WTC11 (cell line): Measurements from ENCODE around the gene IGSF23. TPM values are rescaled to one million over a fixed set of nuclear protein-coding genes. Genes with fewer than 3 reads are reported as not detected.
"Not testable (repeated sequence)": the region's sequence is repeated elsewhere in the genome, so short reads cannot be mapped to it uniquely, and the experiment has no call there.

Experiments
- ATAC-seq: fragments of 200-7000 bp; cut with Tn5 transposase; 2 replicates; pipeline ENCODE4 v1.10.0; 2021; ENCODE audit warnings: mild to moderate bottlenecking, moderate library complexity
- CTCF ChIA-PET: fragments of 300-600 bp; sonication (Branson Sonifier 250); formaldehyde crosslinking; loops from one replicate; lab custom pipeline; 2021; ENCODE audit warnings: antibody characterized with exemption; lab: Charles Lee
- POLR2A ChIA-PET: fragments of 350-600 bp; sonication (Branson Sonifier 250); formaldehyde crosslinking; loops from one replicate; lab custom pipeline; 2021; ENCODE audit warnings: antibody characterized with exemption; lab: Charles Lee
- DNase-seq: peaks from one replicate; pipeline ENCODE4 v3.0.0; 2021; ENCODE audit warnings: low spot score
- H3K27ac Mint-ChIP-seq: 2 replicates; pipeline ENCODE4 v1.8.0; 2021; ENCODE audit warnings: mixed read lengths
- H3K27me3 Mint-ChIP-seq: 2 replicates; pipeline ENCODE4 v1.8.0; 2021; ENCODE audit warnings: low read depth, mild to moderate bottlenecking, moderate library complexity, mixed read lengths
- H3K36me3 Mint-ChIP-seq: 2 replicates; pipeline ENCODE4 v1.8.0; 2021; ENCODE audit warnings: mixed read lengths
- H3K4me1 Mint-ChIP-seq: 2 replicates; pipeline ENCODE4 v1.8.0; 2022; ENCODE audit warnings: mixed read lengths
- H3K4me3 Mint-ChIP-seq: 2 replicates; pipeline ENCODE4 v1.8.0; 2021; ENCODE audit warnings: mild to moderate bottlenecking, moderate library complexity, mixed read lengths
- H3K9me3 Mint-ChIP-seq: 2 replicates; pipeline ENCODE4 v1.8.0; 2021; ENCODE audit warnings: mixed read lengths
- CREB1 ChIP-seq: sonication (generic); formaldehyde crosslinking; IDR thresholded peaks from 2 replicates; pipeline ENCODE4 v1.8.0; 2023; ENCODE audit warnings: mild to moderate bottlenecking, missing genetic modification reagents
- GTF2I ChIP-seq: fragments of 250-450 bp; sonication (Bioruptor Pico); conservative IDR thresholded peaks from 2 replicates; pipeline ENCODE4 v1.4.0; 2021; ENCODE audit warnings: mild to moderate bottlenecking
- JAZF1 ChIP-seq: fragments of 250-450 bp; sonication (Bioruptor Pico); IDR thresholded peaks from 2 replicates; pipeline ENCODE4 v1.9.0; 2021; ENCODE audit warnings: moderate library complexity, mild to moderate bottlenecking, inconsistent platforms
- MXD4 ChIP-seq: fragments of 250-450 bp; sonication (Bioruptor Pico); IDR thresholded peaks from 2 replicates; pipeline ENCODE4 v1.8.0; 2021; ENCODE audit warnings: mild to moderate bottlenecking, moderate library complexity, borderline replicate concordance
- total RNA-seq: library from RNA; stranded (reverse); gene quantifications from 3 replicates; pipeline ENCODE4 v1.2.3, GENCODE V29; 2021
- TF ChIP-seq, protein P1 (sequence below): fragments of 250-450 bp; sonication (Bioruptor Pico); IDR thresholded peaks from 2 replicates; pipeline ENCODE4 v1.9.0; 2021; ENCODE audit warnings: mild to moderate bottlenecking, borderline replicate concordance
- TF ChIP-seq, protein P2 (sequence below): sonication (generic); formaldehyde crosslinking; IDR thresholded peaks from 2 replicates; pipeline ENCODE4 v1.8.0; 2022; ENCODE audit warnings: missing genetic modification reagents
- TF ChIP-seq, protein P3 (sequence below): sonication (generic); formaldehyde crosslinking; IDR thresholded peaks from 2 replicates; pipeline ENCODE4 v1.8.0; 2023; ENCODE audit warnings: mild to moderate bottlenecking, missing genetic modification reagents
- TF ChIP-seq, protein P4 (sequence below): sonication (generic); formaldehyde crosslinking; IDR thresholded peaks from 2 replicates; pipeline ENCODE4 v1.8.0; 2023; ENCODE audit warnings: missing genetic modification reagents
- TF ChIP-seq, protein P5 (sequence below): sonication (generic); formaldehyde crosslinking; IDR thresholded peaks from 2 replicates; pipeline ENCODE4 v1.8.1; 2023; ENCODE audit warnings: mild to moderate bottlenecking, missing genetic modification reagents
- TF ChIP-seq, protein P6 (sequence below): sonication (generic); formaldehyde crosslinking; IDR thresholded peaks from 2 replicates; pipeline ENCODE4 v1.8.0; 2022; ENCODE audit warnings: mild to moderate bottlenecking, missing genetic modification reagents
- TF ChIP-seq, protein P7 (sequence below): sonication (generic); formaldehyde crosslinking; IDR thresholded peaks from 2 replicates; pipeline ENCODE4 v1.8.1; 2023; ENCODE audit warnings: mild to moderate bottlenecking, moderate library complexity, missing genetic modification reagents
- TF ChIP-seq, protein P8 (sequence below): sonication (generic); formaldehyde crosslinking; IDR thresholded peaks from 2 replicates; pipeline ENCODE4 v1.8.0; 2022; ENCODE audit warnings: mild to moderate bottlenecking, missing genetic modification reagents

IGSF23 gene
- total RNA-seq, 1 experiment from 2014 or later: not detected

DNA sequence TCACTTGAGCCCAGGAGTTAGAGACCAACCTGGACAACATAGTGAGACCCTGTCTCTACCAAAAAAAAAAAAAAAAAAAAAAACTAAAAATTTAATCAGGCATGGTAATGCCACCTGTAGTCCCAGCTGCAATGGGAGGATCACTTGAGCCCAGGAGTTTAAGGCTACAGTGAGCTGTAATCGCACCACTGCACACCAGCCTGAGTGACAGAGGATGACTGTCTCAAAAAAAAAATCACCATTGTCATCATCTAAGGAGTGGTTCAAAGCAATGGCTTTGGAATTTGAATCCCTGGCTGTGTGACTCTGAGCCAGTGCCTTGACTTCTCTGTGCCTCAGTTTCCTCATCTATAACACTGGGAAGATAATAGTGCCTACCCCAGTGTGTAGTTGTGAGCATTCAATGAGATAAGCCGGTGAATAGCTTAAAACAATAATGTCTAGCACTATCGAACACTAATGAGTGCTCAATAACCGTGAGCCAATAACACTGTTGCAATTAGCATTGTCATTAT, 11.5 kb downstream of the IGSF23 start (continued):
- TF ChIP-seq, protein P1, sequence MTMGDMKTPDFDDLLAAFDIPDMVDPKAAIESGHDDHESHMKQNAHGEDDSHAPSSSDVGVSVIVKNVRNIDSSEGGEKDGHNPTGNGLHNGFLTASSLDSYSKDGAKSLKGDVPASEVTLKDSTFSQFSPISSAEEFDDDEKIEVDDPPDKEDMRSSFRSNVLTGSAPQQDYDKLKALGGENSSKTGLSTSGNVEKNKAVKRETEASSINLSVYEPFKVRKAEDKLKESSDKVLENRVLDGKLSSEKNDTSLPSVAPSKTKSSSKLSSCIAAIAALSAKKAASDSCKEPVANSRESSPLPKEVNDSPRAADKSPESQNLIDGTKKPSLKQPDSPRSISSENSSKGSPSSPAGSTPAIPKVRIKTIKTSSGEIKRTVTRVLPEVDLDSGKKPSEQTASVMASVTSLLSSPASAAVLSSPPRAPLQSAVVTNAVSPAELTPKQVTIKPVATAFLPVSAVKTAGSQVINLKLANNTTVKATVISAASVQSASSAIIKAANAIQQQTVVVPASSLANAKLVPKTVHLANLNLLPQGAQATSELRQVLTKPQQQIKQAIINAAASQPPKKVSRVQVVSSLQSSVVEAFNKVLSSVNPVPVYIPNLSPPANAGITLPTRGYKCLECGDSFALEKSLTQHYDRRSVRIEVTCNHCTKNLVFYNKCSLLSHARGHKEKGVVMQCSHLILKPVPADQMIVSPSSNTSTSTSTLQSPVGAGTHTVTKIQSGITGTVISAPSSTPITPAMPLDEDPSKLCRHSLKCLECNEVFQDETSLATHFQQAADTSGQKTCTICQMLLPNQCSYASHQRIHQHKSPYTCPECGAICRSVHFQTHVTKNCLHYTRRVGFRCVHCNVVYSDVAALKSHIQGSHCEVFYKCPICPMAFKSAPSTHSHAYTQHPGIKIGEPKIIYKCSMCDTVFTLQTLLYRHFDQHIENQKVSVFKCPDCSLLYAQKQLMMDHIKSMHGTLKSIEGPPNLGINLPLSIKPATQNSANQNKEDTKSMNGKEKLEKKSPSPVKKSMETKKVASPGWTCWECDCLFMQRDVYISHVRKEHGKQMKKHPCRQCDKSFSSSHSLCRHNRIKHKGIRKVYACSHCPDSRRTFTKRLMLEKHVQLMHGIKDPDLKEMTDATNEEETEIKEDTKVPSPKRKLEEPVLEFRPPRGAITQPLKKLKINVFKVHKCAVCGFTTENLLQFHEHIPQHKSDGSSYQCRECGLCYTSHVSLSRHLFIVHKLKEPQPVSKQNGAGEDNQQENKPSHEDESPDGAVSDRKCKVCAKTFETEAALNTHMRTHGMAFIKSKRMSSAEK (CRISPR knock-in tag): no peak
- TF ChIP-seq, protein P2, sequence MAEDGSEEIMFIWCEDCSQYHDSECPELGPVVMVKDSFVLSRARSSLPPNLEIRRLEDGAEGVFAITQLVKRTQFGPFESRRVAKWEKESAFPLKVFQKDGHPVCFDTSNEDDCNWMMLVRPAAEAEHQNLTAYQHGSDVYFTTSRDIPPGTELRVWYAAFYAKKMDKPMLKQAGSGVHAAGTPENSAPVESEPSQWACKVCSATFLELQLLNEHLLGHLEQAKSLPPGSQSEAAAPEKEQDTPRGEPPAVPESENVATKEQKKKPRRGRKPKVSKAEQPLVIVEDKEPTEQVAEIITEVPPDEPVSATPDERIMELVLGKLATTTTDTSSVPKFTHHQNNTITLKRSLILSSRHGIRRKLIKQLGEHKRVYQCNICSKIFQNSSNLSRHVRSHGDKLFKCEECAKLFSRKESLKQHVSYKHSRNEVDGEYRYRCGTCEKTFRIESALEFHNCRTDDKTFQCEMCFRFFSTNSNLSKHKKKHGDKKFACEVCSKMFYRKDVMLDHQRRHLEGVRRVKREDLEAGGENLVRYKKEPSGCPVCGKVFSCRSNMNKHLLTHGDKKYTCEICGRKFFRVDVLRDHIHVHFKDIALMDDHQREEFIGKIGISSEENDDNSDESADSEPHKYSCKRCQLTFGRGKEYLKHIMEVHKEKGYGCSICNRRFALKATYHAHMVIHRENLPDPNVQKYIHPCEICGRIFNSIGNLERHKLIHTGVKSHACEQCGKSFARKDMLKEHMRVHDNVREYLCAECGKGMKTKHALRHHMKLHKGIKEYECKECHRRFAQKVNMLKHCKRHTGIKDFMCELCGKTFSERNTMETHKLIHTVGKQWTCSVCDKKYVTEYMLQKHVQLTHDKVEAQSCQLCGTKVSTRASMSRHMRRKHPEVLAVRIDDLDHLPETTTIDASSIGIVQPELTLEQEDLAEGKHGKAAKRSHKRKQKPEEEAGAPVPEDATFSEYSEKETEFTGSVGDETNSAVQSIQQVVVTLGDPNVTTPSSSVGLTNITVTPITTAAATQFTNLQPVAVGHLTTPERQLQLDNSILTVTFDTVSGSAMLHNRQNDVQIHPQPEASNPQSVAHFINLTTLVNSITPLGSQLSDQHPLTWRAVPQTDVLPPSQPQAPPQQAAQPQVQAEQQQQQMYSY: no peak
- TF ChIP-seq, protein P3, sequence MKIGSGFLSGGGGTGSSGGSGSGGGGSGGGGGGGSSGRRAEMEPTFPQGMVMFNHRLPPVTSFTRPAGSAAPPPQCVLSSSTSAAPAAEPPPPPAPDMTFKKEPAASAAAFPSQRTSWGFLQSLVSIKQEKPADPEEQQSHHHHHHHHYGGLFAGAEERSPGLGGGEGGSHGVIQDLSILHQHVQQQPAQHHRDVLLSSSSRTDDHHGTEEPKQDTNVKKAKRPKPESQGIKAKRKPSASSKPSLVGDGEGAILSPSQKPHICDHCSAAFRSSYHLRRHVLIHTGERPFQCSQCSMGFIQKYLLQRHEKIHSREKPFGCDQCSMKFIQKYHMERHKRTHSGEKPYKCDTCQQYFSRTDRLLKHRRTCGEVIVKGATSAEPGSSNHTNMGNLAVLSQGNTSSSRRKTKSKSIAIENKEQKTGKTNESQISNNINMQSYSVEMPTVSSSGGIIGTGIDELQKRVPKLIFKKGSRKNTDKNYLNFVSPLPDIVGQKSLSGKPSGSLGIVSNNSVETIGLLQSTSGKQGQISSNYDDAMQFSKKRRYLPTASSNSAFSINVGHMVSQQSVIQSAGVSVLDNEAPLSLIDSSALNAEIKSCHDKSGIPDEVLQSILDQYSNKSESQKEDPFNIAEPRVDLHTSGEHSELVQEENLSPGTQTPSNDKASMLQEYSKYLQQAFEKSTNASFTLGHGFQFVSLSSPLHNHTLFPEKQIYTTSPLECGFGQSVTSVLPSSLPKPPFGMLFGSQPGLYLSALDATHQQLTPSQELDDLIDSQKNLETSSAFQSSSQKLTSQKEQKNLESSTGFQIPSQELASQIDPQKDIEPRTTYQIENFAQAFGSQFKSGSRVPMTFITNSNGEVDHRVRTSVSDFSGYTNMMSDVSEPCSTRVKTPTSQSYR: no peak
- TF ChIP-seq, protein P4, sequence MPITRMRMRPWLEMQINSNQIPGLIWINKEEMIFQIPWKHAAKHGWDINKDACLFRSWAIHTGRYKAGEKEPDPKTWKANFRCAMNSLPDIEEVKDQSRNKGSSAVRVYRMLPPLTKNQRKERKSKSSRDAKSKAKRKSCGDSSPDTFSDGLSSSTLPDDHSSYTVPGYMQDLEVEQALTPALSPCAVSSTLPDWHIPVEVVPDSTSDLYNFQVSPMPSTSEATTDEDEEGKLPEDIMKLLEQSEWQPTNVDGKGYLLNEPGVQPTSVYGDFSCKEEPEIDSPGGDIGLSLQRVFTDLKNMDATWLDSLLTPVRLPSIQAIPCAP (CRISPR knock-in tag): no peak
- TF ChIP-seq GTF2I (CRISPR knock-in tag) (no peak), CREB1 (CRISPR knock-in tag) (no peak), MXD4 (CRISPR knock-in tag) (no peak), JAZF1 (CRISPR knock-in tag) (no peak)
- TF ChIP-seq, protein P5, sequence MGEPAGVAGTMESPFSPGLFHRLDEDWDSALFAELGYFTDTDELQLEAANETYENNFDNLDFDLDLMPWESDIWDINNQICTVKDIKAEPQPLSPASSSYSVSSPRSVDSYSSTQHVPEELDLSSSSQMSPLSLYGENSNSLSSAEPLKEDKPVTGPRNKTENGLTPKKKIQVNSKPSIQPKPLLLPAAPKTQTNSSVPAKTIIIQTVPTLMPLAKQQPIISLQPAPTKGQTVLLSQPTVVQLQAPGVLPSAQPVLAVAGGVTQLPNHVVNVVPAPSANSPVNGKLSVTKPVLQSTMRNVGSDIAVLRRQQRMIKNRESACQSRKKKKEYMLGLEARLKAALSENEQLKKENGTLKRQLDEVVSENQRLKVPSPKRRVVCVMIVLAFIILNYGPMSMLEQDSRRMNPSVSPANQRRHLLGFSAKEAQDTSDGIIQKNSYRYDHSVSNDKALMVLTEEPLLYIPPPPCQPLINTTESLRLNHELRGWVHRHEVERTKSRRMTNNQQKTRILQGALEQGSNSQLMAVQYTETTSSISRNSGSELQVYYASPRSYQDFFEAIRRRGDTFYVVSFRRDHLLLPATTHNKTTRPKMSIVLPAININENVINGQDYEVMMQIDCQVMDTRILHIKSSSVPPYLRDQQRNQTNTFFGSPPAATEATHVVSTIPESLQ: no peak
- TF ChIP-seq, protein P6, sequence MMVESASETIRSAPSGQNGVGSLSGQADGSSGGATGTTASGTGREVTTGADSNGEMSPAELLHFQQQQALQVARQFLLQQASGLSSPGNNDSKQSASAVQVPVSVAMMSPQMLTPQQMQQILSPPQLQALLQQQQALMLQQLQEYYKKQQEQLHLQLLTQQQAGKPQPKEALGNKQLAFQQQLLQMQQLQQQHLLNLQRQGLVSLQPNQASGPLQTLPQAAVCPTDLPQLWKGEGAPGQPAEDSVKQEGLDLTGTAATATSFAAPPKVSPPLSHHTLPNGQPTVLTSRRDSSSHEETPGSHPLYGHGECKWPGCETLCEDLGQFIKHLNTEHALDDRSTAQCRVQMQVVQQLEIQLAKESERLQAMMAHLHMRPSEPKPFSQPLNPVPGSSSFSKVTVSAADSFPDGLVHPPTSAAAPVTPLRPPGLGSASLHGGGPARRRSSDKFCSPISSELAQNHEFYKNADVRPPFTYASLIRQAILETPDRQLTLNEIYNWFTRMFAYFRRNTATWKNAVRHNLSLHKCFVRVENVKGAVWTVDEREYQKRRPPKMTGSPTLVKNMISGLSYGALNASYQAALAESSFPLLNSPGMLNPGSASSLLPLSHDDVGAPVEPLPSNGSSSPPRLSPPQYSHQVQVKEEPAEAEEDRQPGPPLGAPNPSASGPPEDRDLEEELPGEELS (CRISPR knock-in tag): no peak
- TF ChIP-seq, protein P7, sequence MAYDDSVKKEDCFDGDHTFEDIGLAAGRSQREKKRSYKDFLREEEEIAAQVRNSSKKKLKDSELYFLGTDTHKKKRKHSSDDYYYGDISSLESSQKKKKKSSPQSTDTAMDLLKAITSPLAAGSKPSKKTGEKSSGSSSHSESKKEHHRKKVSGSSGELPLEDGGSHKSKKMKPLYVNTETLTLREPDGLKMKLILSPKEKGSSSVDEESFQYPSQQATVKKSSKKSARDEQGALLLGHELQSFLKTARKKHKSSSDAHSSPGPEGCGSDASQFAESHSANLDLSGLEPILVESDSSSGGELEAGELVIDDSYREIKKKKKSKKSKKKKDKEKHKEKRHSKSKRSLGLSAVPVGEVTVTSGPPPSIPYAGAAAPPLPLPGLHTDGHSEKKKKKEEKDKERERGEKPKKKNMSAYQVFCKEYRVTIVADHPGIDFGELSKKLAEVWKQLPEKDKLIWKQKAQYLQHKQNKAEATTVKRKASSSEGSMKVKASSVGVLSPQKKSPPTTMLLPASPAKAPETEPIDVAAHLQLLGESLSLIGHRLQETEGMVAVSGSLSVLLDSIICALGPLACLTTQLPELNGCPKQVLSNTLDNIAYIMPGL (CRISPR knock-in tag): no peak
- TF ChIP-seq, protein P8, sequence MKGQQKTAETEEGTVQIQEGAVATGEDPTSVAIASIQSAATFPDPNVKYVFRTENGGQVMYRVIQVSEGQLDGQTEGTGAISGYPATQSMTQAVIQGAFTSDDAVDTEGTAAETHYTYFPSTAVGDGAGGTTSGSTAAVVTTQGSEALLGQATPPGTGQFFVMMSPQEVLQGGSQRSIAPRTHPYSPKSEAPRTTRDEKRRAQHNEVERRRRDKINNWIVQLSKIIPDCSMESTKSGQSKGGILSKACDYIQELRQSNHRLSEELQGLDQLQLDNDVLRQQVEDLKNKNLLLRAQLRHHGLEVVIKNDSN (CRISPR knock-in tag): no peak

DNA sequence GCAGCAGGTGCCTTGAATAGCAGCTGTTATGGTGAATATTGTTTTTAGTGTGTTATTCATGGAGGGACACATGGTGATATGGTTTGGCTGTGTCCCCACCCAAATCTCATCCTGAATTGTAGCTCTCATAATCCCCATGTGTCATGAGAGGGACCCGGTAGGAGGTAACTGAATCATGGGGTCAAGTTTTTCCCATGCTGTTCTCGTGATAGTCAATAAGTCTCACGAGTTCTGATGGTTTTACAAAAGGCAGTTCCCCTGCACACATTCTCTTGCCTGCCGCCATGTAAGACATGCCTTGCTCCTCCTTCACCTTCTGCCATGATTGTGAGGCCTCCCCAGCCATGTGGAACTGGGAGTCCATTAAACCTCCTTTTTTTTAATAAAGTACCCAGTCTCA, 12.3 kb downstream of the IGSF23 start:
- H3K9me3 Mint-ChIP-seq, H3K27ac Mint-ChIP-seq, H3K4me1 Mint-ChIP-seq, POLR2A ChIA-PET, H3K36me3 Mint-ChIP-seq, DNase-seq, ATAC-seq, H3K4me3 Mint-ChIP-seq, H3K27me3 Mint-ChIP-seq: not testable (repeated sequence)
- CTCF ChIA-PET: interaction anchor here (1.6 to 1.8 kb wide), 2 partner anchors 15 to 49 kb away, joined by 4 to 8 read pairs; no protein-coding TSS in a partner anchor
